Heart left ventricle (tissue), 16 donors: ENCODE data around the gene PAQR5. TPM values are rescaled to one million over a fixed set of nuclear protein-coding genes. Genes with fewer than 3 reads are reported as not detected.
A peak's percentile ranks its signal among the peaks of the same experiment; 100 is the strongest.

Experiments used
- ATAC-seq, 4 donors: fragments of 200-7000 bp; cut with Tn5 transposase; one replicate each; pipeline ENCODE4 v1.9.1; 2020 to 2022; ENCODE audit warnings: moderate library complexity in 4 of 4, mild to moderate bottlenecking in 3 of 4, moderate number of reproducible peaks in 1 of 4
- DNase-seq, 5 donors: peaks; one replicate each; pipeline ENCODE4 v3.0.0-alpha.2; 2020
- H3K27ac ChIP-seq, 12 donors: fragments of 200-600 bp; sonication (generic) in 4 of 12; one replicate each; pipeline versions ENCODE4 v1.5.0 to v1.8.0; 2016 to 2022; ENCODE audit warnings: mild to moderate bottlenecking in 2 of 12
- H3K27me3 ChIP-seq, 9 donors: fragments of 200-600 bp; sonication (generic) in 2 of 9; one replicate each; pipeline versions ENCODE4 v1.5.1 to v1.8.0; 2016 to 2022; ENCODE audit warnings: mild to moderate bottlenecking in 3 of 9
- H3K36me3 ChIP-seq, 9 donors: fragments of 200-600 bp; sonication (generic) in 2 of 9; one replicate each; pipeline versions ENCODE4 v1.5.0 to v1.8.0; 2018 to 2022; ENCODE audit warnings: mild to moderate bottlenecking in 2 of 9
- H3K4me1 ChIP-seq, 12 donors: fragments of 200-600 bp; sonication (generic) in 4 of 12; one replicate each; pipeline versions ENCODE4 v1.5.0 to v1.8.0; 2016 to 2022; ENCODE audit warnings: mild to moderate bottlenecking in 3 of 12
- H3K4me3 ChIP-seq, 12 donors: fragments of 200-600 bp; sonication (generic) in 4 of 12; one replicate each; pipeline versions ENCODE4 v1.5.0 to v1.8.0; 2017 to 2022; ENCODE audit warnings: mild to moderate bottlenecking in 9 of 12, moderate library complexity in 4 of 12
- H3K9me3 ChIP-seq, 12 donors: fragments of 200-600 bp; sonication (generic) in 4 of 12; one replicate each; pipeline versions ENCODE4 v1.5.0 to v1.8.0; 2016 to 2022; ENCODE audit warnings: mild to moderate bottlenecking in 1 of 12
- CTCF ChIP-seq, 12 donors: fragments of 200-600 bp; sonication (generic) in 4 of 12; IDR thresholded peaks; one replicate each; pipeline versions ENCODE4 v1.5.0 to v1.8.0; 2018 to 2022; ENCODE audit warnings: antibody characterized with exemption in 12 of 12, mild to moderate bottlenecking in 5 of 12
- POLR2A ChIP-seq, 2 donors: fragments of 450-650 bp; IDR thresholded peaks; one replicate each; pipeline ENCODE4 v1.6.1; 2017; ENCODE audit warnings: antibody characterized with exemption in 2 of 2, mild to moderate bottlenecking in 2 of 2, moderate library complexity in 2 of 2
- WGBS, 4 donors: extraction: QIAGEN DNeasy Blood & Tissue Kit in 2 of 4; methylation state at CpG; one replicate each; pipeline versions ENCODE4 v1.1.5 to v1.1.7; 2013 to 2018; 5-methylcytosine and 5-hydroxymethylcytosine counted together
- intact Hi-C, 10 donors: fragments of 100-400 bp; cut with DNase I; formaldehyde crosslinking; loops; one replicate each; pipeline versions ENCODE4 v1.11.1 to v1.14.2; 2022
- polyA plus RNA-seq, 2 donors: library from polyadenylated mRNA; stranded (reverse); fragments of 200-250 nt; gene quantifications; one replicate each; pipeline ENCODE4 v1.2.3, GENCODE V29; 2013
- total RNA-seq, 9 donors: library from RNA; depleted of rRNA in 2 of 9; stranded (reverse); fragments of >200 nt in 2 of 9; fragmentation: NEBNext Ultra II Directional in 3 of 9; extraction: Animal tissue kit (Norgen Biotek cat#: 25700) in 3 of 9; gene quantifications; one replicate each; pipeline versions ENCODE4 v1.1.0 to v1.2.4, GENCODE V29; 2016 to 2023
- donor health status: ischemic (EF 13 %, LVEDD 7.1; RV severe dilation, severe dysfunction).
- donor health status: healthy with polysubstance abuse.
- donor health status: DM: no; HTN: yes; CAD: no.
- donor health status: DM: no; HTN: no; CAD: no.
- donor health status: ischemic (EF 25% LVEDD 6.9; RV normal size, moderate dysfunction).
- donor health status: ischemic (EF 25% LVEDD 5.7; RV mildly dilated, moderate dysfunction).
- donor health status: healthy.
- donor health status: DM: yes; HTN: yes; CAD: no.
- donor health status: ischemic (EF 35%, LVEDD 5.7; RV mildly dilated, moderate dysfunction).
- donor health status: nonischemic (EF 11% LVEDD 7.7; RV severe dilation, severe dysfunction).
- donor health status: DM: yes; HTN: yes; CAD: no.
- donor health status: PGD.
- donor health status: ischemic (EF 29% LVEDD 5.4; RV normal size, mild dysfunction).
- donor health status: nonischemic (EF 23%, LVEDD 6.1; RV moderate dilation, normal function).

Gene PAQR5
- total and polyA plus RNA-seq, 11 donors, result 0.27 to 1.6 (median 1.1) TPM

GRCh38 chr15:69357773-69358771, 59.4 kb downstream of the PAQR5 start:
- DNase-seq, result no peak
- WGBS, 4 donors, result 70 to 76% (median 75%) methylated on average over 9 of the region's 9 CpGs
- TF ChIP-seq POLR2A (IDR thresholded peaks at IDR 0.05) (no peak), CTCF (IDR thresholded peaks at IDR 0.05) (no peak)

GRCh38 chr15:69358850-69359249, 60.1 kb downstream of the PAQR5 start:
- Histone ChIP-seq H3K36me3 (no peaks in the 10 kb centered on the region), H3K9me3 (no peaks in the 10 kb centered on the region), H3K4me1 (no peaks in the 10 kb centered on the region), H3K4me3 (no peak overlapping the region), H3K27me3 (no peaks in the 10 kb centered on the region), H3K27ac (no peak overlapping the region)
- 95 to 97% (median 96%) methylated on average over 4 of the region's 4 CpGs for WGBS, 4 donors
- intact Hi-C loops, result no loop called here
- TF ChIP-seq POLR2A (IDR thresholded peaks at IDR 0.05) (no peak), CTCF (IDR thresholded peaks at IDR 0.05) (no peak)
- DNase-seq (no peak), ATAC-seq (no peak)

More at GRCh38 chr15:69357773-69358771, 59.4 kb downstream of the PAQR5 start:
- no peaks in the 10 kb centered on the region for H3K4me1 ChIP-seq
- no peak overlapping the region for H3K4me3 ChIP-seq
- ATAC-seq, result no peak
- H3K36me3 ChIP-seq, result no peaks in the 10 kb centered on the region
- intact Hi-C loops, result no loop called here
- no peaks in the 10 kb centered on the region for H3K27me3 ChIP-seq
- H3K27ac ChIP-seq, result no peak overlapping the region
- H3K9me3 ChIP-seq, result no peaks in the 10 kb centered on the region

- Histone ChIP-seq H3K9me3 (no peaks in the 10 kb centered on the region), H3K27me3 (no peaks in the 10 kb centered on the region), H3K36me3 (no peaks in the 10 kb centered on the region), H3K4me3 (no peak overlapping the region), H3K27ac (no peak overlapping the region), H3K4me1 (no peaks in the 10 kb centered on the region)
- WGBS, 4 donors, result 96 to 100% (median 98%) methylated on average over 1 to 3 of the region's 3 CpGs
- intact Hi-C loops, result no loop called here
- TF ChIP-seq CTCF (IDR thresholded peaks at IDR 0.05) (no peak), POLR2A (IDR thresholded peaks at IDR 0.05) (no peak)
- no peak for ATAC-seq
- no peak for DNase-seq
Observed at GRCh38 chr15:69359722-69360121, 61.0 kb downstream of the PAQR5 start.

GRCh38 chr15:69360642-69361041, 61.9 kb downstream of the PAQR5 start:
- H3K27me3 ChIP-seq, result no peaks in the 10 kb centered on the region
- DNase-seq (no peak), ATAC-seq (peak in 1 of 4 donors; percentile 18)
- TF ChIP-seq POLR2A (IDR thresholded peaks at IDR 0.05) (no peak), CTCF (IDR thresholded peaks at IDR 0.05) (no peak)
- intact Hi-C loops, result no loop called here
- WGBS, 4 donors, result 0 to 2% (median 0%) methylated on average over 1 of the region's 1 CpG
- H3K4me3 ChIP-seq, result no peak overlapping the region
- no peaks in the 10 kb centered on the region for H3K36me3 ChIP-seq
- no peaks in the 10 kb centered on the region for H3K4me1 ChIP-seq
- no peak overlapping the region for H3K27ac ChIP-seq
- H3K9me3 ChIP-seq, result no peaks in the 10 kb centered on the region
